ENCODE results near the gene SPHK2. TPM values are rescaled to one million over a fixed set of nuclear protein-coding genes. Genes with fewer than 3 reads are reported as not detected.

The SPHK2 gene
- polyA plus RNA-seq, 1 experiment: 4.6 TPM

GRCh38 chr19:48603449-48603848 is 15.9 kb upstream of the SPHK2 start:
- no peaks in the 10 kb centered on the region; the same call in 1 of the 2 replicates for H3K9me3 ChIP-seq (ENCODE audit: control insufficient read depth, insufficient read depth, low read length)
- TF ChIP-seq CTCF (IDR thresholded peaks at IDR 0.05; ENCODE audit: low read depth, low read length): no peak
- CTCF ChIA-PET: no interaction called here
- H3K27me3 ChIP-seq (ENCODE audit: control insufficient read depth, insufficient read depth, low read length): peaks cover 10% of the 10 kb centered on the region
- POLR2A ChIA-PET: no interaction called here
- no peak overlapping the region for H3K27ac ChIP-seq (ENCODE audit: low read depth, low read length)
- no peak overlapping the region for H3K4me3 ChIP-seq (ENCODE audit: low read depth, low read length)
- no peak for DNase-seq (ENCODE audit: low read depth, low spot score)

- Histone ChIP-seq H3K27ac (ENCODE audit: low read depth, low read length) (no peak overlapping the region), H3K9me3 (ENCODE audit: control insufficient read depth, insufficient read depth, low read length) (no peaks in the 10 kb centered on the region; the same call in 1 of the 2 replicates), H3K27me3 (ENCODE audit: control insufficient read depth, insufficient read depth, low read length) (peaks cover 9% of the 10 kb centered on the region), H3K4me3 (ENCODE audit: low read depth, low read length) (no peak overlapping the region)
- ChIA-PET POLR2A (no interaction called here), CTCF (no interaction called here)
- no peak for DNase-seq (ENCODE audit: low read depth, low spot score)
- TF ChIP-seq CTCF (IDR thresholded peaks at IDR 0.05; ENCODE audit: low read depth, low read length): no peak
Measured at GRCh38 chr19:48603850-48604249, 15.5 kb upstream of the SPHK2 start.

- ChIA-PET POLR2A (interaction anchor here (1.7 kb wide), 1 partner anchor 12 kb away, joined by 12 read pairs; the partner anchor contains the start of genes RPL18 and SPHK2), CTCF (interaction anchor here (2.9 kb wide), 1 partner anchor 101 kb away, joined by 14 read pairs; no protein-coding TSS in a partner anchor)
- H3K27ac ChIP-seq (ENCODE audit: low read depth, low read length): no peak within 1 kb of the TSS
- no peaks in the 10 kb centered on the region for H3K27me3 ChIP-seq (ENCODE audit: control insufficient read depth, insufficient read depth, low read length)
- H3K9me3 ChIP-seq (ENCODE audit: control insufficient read depth, insufficient read depth, low read length): no peaks in the 10 kb centered on the region; the same call in 1 of the 2 replicates
- H3K4me3 ChIP-seq (ENCODE audit: low read depth, low read length): no peak within 1 kb of the TSS
- no peak for TF ChIP-seq CTCF (IDR thresholded peaks at IDR 0.05; ENCODE audit: low read depth, low read length)
- no peak for DNase-seq (ENCODE audit: low read depth, low spot score)
Measured at GRCh38 chr19:48606463-48607358, 12.6 kb upstream of the SPHK2 start, which contains the start of gene SPACA4. SPACA4 (plus strand) TSS chr19:48606742; CDS start chr19:48606979, 237 bp downstream.

GRCh38 chr19:48607359-48607755 is 11.9 kb upstream of the SPHK2 start:
- no peak for TF ChIP-seq CTCF (IDR thresholded peaks at IDR 0.05; ENCODE audit: low read depth, low read length)
- H3K4me3 ChIP-seq (ENCODE audit: low read depth, low read length): no peak overlapping the region
- ChIA-PET CTCF (interaction anchor here (2.9 kb wide), 1 partner anchor 102 kb away, joined by 14 read pairs; no protein-coding TSS in a partner anchor), POLR2A (no interaction called here)
- H3K27me3 ChIP-seq (ENCODE audit: control insufficient read depth, insufficient read depth, low read length): no peaks in the 10 kb centered on the region
- no peaks in the 10 kb centered on the region; the same call in 1 of the 2 replicates for H3K9me3 ChIP-seq (ENCODE audit: control insufficient read depth, insufficient read depth, low read length)
- no peak for DNase-seq (ENCODE audit: low read depth, low spot score)
- H3K27ac ChIP-seq (ENCODE audit: low read depth, low read length): no peak overlapping the region

- POLR2A ChIA-PET: interaction anchor here (1.2 to 3.7 kb wide), 2 partner anchors 9 to 10 kb away, joined by 3 to 25 read pairs; partner anchors contain the start of genes RPL18 and SPHK2
- no peaks in the 10 kb centered on the region; the same call in 1 of the 2 replicates for H3K9me3 ChIP-seq (ENCODE audit: control insufficient read depth, insufficient read depth, low read length)
- TF ChIP-seq CTCF (IDR thresholded peaks at IDR 0.05; ENCODE audit: low read depth, low read length): peak; percentile 62
- no peak overlapping the region for H3K27ac ChIP-seq (ENCODE audit: low read depth, low read length)
- CTCF ChIA-PET: interaction anchor here (0.6 to 2.9 kb wide), 11 partner anchors 9 to 218 kb away, joined by 3 to 14 read pairs (median 5); partner anchors contain the start of genes KDELR1, RPL18 and SPHK2
- DNase-seq (ENCODE audit: low read depth, low spot score): no peak
- no peak overlapping the region for H3K4me3 ChIP-seq (ENCODE audit: low read depth, low read length)
- no peaks in the 10 kb centered on the region for H3K27me3 ChIP-seq (ENCODE audit: control insufficient read depth, insufficient read depth, low read length)
Measured at GRCh38 chr19:48608798-48609263, 10.5 kb upstream of the SPHK2 start.

All from AG04450 (cell line).